GM19455 (cell line): ENCODE results near the gene BOK.
"Not testable (repeated sequence)": the region's sequence is repeated elsewhere in the genome, so short reads cannot be mapped to it uniquely, and the experiment has no call there.

Experiments used
- ATAC-seq: cut with Tn5 transposase; IDR thresholded peaks from one replicate; pipeline ENCODE4 v1.9.1; 2021; ENCODE audit not compliant: unreplicated experiment

Gene BOK, protein sequence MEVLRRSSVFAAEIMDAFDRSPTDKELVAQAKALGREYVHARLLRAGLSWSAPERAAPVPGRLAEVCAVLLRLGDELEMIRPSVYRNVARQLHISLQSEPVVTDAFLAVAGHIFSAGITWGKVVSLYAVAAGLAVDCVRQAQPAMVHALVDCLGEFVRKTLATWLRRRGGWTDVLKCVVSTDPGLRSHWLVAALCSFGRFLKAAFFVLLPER

DNA sequence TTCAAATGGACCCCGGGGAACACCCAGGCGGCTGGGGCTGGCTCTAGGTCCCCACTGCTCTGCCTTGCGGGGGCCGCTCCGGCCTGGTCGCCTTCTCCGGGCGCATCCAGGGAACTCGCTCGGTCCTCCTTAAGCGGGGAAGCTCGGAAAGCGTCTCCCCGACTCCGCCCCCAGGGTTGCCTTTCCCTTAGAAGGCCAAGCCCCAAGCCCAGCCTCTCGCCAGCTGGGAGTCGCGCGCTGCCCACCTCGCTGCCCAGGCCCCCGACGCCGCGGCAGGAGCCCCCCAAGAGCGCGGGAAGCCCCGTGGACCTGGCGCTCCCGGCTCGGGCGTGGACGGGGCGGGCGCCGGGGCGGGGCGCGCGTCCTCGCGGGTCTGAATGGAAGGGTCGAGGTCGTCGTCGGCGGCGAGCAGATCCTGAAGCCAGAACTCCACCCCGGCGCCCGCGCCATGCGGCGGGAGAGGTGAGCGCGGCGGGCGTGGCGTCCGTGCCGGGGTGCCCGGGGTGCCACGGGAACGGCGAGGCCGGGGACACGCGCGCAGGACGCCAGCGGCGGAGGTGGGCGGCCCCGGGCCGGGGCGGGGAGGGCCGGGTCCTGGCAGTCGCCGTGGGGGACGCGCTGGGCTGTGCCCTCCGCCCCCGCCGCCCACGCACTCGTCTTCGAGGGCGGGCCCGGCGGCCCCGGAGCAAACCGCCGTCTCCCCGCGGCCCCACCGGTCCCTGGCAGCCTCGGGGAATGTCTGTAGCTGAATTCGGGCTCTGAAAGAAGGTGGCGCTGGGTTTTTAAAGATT lies at the start of gene BOK:
TSS of gene BOK (plus strand) at position 214 of the 791 bp plus-strand sequence. CDS start 739 bp downstream, outside the sequence.
- ATAC-seq: no peak

DNA sequence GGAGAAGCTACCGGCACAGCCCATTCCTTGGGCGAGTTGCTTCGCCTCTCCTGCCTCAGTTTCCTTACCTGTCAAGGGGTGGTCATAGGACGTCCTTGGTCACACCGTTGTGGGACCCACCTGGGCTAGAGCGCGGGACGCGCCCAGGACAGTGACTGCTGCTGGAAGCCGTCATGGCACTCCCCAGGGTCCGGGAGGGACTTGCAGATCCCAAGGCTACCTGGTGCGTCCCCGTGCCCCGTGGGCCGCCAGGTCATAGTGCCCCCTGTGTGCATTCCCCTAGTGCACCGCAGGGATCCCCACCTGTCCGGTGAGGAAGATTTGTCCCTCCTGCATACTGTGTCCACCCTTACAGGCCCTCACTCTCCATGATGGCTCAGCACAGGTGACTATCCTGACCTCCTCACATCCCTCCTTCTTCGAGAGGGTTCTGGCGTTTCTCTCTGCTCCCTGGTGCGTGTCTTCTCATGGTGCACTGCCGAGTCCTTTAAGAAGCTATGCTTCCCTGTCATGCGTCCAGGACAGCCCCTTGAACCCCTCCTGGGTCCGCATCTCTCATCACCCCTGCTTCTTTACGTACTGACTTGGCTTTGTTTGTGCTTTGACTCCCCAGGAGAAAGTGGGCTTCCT lies 49.3 kb upstream of the BOK start:
- no peak for ATAC-seq

DNA sequence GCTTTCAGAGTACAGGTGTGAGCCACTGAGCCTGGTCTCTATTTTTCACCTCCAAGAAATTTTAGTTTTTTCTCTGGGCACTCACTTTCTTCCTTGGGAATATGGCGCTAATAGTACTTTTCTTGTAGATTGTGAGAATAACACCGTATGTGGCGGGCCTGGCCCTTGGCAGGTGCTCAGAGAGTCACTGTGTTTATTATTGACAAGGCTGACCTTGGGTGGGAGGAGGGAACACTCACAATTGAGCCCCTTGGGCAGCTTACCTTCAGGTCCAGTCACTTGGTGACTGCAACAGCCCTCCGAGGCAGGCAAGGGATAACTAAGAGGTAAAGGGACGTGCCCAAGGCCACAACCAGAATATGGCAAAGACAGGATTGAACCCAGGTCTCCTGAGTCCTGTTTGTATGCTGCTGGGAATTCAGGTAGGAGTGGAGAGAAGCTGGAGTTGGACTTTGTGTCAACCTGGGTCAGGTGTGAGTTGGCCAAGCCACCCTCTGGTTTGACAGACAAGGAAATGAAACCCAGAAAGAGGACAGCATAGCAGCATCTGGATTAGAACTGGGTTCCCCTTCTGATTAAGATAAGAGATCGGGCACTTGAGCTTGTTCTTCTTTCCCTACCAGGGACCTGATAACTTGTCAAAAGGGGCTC lies 47.3 kb upstream of the BOK start:
- no peak for ATAC-seq

DNA sequence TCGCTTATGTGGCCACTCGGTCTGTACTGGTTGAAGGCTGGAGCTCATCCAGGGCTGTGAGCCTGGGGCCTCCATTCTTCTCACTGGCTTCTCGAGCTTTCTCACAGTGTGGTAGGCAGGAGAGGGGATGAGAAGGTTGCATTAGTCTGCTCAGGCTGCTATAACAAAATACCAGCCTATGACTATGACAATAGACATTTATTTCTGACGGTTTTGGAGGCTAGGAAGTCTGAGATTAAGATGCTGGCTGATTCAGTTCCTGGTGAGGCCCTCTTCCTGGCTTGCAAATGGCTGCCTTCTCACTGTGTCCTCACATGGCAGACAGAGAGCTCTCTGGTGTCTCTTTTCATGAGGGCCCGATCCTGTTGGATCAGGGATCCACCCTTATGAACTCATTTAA lies 44.0 kb upstream of the BOK start:
- ATAC-seq: no peak

DNA sequence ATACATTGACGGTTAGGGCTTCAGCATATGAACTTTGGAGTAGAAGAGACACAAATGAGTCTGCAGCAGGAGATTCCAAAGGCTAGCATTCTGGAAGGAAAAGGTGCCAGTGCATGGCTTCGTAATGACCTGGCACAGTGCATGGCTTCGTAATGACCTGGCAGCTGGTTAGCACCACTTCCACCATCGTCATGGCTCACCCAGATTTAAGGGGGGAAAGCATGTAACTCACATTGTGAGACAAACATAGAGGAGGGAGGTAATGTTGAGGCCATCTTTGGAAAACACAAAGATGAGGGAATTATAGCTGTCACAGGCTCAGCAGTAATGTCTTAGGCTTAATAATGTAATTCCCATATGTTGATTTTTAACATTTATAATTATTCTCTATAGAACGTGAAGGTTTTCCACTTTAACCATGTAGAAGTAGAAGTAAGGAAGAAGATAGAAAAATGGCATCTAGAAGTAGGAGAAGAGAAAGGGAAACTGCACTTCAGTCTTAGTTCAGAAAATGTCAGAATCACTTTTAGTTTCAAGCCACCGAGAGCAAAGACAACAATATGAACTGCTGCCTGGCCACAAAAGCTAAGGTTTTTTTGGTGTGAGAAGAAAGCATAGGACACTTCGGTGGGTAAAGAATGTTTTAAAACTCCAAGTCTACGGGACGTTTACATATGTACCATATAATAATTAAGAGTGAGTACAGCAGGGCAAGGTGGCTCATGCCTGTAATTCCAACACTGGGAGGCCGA lies 43.4 kb upstream of the BOK start:
- peak; percentile 77 for ATAC-seq

DNA sequence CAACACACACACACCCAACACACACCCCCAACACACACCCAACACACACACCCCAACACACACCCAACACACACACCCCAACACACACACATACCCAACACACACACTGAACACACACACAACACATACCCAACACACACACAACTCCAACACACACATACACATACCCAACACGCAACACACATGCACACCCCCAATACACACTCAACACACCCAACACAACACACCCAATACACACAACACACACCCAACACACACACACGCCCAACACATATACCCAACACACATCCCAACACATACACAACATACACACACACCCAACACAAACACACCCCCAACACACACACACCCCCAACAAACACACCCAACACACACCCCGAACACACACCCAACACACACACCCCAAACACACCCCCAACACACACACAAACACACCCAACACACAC lies 42.0 kb upstream of the BOK start:
- ATAC-seq: no peak

DNA sequence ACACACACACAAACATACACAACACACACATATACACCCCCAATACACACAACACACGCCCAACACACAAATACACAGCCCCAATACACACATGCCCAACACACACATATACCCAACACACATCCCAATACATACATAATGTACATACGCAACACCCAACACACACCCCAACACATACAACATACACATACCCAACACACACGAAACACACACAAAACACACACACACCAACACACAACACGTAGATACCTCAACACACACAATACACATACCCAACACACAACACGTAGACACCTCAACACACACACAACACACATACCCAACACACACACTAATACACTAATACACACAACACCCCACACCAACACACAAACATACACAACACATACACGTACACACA lies 41.2 kb upstream of the BOK start:
- ATAC-seq: no peak

DNA sequence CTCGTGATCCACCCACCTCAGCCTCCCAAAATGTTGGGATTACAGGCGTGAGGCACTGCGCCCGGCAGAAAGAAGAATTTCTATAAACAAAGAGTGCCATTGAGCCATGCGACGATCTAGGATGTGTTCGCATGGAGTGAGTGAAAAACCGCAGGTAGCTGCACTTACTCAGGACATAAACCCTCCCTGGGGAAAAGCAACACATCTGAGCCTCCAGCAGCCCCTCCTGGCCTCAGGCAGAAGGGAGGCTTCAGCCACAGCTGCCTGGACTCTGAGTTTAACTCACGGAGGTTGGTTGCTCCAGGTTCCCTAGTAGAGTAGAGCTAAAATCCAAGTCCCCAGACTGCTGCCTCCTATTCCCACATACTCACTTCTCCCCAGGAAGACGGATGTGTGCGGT lies 38.9 kb upstream of the BOK start:
- no peak for ATAC-seq

DNA sequence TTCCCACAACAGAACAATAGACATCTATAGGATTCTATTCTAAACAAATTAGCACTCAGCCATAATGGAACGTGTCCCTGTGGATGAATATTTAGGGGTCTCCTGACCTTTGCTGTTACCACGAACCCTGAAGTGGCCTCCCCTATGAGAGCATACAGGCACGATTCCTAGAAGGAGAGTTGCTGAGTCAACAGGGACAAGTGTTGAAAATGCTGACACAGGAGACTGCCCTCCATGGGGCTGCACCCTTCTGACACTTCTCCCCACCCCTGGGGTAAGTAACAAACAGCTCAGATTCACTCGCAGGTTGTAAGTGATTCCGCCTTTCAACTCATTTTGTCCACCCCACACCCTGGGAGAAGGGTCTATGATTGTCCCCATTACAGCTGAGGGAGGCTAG lies 36.1 kb upstream of the BOK start:
- no peak for ATAC-seq

DNA sequence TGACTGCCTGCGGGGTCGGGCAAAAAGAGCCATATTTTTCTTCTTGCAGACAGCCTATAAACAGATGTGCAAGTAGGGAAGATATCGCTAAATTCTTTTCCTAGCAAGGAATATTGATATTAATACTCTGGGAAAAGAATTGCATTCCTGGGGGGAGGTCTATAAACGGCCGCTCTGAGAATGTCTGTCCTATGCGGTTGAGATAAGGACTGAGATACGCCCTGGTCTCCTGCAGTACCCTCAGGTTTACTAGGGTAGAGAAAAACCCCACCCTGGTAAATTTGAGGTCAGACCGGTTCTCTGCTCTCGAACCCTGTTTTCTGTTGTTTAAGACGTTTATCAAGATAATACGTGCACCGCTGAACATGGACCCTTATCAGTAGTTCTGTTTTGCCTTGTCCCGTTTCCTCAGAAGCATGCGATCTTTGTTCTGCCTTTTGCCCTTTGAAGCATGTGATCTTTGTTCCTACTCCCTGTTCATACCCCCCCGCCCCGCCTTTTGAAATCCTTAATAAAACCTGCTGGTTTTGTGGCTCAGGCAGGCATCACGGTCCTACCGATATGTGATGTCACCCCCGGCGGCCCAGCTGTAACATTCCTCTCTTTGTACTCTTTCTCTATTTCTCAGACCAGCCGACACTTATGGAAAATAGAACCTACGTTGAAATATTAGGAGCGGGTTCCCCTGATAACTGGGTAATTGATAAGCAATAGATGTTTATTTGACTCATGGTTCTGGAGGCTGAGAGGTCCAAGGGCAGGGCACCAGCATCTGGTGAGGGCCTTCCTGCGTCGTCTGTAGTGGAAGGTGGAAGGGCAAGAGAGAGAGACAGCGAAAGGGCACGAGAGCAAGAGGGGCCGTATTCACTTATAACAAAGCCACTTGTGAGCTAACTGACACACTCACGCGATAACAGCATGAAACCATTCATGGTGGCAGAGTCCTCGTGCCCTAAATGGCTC lies 32.4 kb upstream of the BOK start:
- not testable (repeated sequence) for ATAC-seq

DNA sequence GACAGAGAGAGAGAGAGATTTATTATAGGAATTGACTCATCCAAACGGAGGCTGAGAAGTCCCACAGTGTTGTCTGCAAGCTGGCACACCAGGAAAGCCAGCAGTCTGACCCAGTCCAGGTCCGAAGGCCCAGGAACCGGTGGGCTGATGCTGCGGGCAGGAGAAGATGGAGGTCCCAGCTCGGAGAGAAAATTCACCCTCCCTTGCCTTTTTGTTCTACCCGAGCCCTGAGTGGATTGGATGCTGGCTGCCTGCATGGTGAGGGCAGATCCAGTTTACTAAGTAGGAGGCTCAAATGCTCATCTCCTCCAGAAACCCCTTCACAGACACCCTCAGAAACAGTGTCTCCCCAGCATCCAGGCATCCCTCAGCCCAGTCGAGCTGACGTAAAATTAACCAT lies 28.0 kb upstream of the BOK start:
- ATAC-seq: no peak

DNA sequence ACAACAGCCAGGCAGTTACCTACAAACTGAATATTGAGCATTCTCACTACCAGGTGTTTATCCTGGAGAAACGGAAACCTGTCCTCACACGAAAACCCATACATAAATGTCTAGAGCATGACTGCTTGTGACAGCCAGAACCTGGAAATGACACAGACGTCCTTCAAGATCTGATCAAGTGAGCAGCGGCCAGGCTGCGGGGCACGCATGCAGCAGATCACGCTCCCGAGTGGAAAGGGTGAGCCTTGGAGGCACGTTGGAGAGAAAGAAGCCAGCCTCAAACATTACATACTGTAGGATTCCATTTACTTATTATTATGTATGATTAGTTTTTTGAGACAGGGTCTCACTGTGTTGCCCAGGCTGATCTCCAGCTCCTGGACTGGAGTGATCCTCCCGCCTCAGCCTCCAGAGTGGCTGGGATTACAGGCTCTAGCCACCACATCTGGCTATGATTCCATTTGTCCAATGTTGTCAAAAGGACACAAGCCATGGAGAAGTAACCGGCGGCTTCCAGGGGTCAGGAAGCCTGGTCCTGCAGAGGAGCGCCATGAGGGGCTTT lies 27.3 kb upstream of the BOK start:
- ATAC-seq: no peak

DNA sequence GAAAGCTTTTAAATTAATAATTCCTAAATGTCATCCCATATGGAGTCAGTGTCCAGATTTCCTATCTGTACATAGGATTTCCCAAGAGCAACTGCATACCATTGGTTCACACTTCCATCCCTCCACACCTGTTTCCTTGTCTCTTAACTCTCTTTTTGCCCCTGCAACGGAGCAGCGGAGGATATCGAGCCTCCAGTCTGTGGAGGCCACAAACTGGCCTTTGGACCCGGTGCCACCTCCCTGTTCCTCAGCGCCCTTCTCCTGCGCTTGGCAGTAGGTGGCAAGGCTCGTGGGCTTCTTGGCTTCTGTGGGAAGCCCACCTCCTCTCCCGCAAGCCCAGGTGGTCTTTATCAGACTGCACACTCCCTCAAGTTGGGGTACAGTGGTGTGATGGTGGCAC lies 26.4 kb upstream of the BOK start:
- ATAC-seq: no peak

DNA sequence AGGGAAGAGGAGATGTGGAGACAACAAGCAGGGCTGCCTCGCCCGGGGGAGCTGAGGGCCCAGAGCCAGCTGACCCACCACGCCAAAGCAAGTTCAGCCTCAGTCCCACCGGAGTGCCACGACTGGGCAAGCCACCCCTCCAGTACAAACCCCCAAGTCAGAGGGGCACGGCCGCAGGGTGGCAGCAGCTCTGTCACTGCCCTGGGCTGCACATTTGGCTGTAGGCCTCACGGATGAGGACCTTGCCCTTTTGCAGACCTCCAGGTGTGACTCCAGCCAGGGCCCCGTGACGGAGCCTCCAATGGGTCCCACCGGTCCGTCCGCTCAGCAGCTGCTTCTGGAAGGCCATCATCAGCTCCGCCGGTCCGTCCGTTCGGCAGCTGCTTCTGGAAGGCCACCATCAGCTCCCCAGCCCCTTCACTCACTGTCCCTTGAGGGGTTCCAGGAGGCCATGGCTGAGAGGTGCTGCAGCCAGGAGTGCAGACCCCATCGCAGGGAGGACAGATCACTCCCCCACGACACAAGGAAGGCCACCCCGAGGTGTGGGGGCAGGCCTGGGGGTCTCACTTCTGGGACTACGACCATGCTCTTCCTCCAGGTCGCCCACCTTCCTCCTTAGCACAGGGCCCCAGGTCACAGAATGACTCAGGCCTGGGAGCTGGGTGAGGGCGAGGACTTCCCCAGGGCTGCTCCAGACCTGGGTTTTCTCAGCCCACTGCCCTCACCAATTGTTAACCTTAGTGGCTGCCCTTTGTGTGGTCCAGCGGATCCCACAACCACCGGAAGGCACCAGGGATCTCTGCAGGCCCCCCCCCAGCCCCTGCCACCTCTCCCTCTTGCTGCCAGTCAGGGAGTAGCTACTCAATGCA lies 25.6 kb upstream of the BOK start:
- ATAC-seq: no peak

DNA sequence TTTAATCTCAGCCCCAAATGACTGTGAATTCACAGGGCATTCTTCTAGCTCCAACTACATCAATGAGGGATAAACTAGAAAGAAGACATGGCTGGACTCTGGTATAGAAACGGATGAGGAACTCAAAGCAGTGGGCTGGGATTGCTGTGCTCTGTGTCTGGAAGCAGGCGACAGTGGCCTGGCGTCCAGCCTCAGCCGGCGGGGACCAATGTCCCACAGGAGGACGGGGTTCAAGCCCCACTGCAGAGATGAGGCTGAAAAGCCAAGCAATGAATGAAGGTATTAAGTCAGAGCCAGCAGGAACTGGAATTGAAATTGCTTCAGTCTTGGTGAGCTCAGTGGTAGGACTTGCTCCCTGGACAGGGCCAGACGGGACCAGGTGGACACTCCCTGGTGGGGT lies 24.3 kb upstream of the BOK start:
- ATAC-seq: no peak

DNA sequence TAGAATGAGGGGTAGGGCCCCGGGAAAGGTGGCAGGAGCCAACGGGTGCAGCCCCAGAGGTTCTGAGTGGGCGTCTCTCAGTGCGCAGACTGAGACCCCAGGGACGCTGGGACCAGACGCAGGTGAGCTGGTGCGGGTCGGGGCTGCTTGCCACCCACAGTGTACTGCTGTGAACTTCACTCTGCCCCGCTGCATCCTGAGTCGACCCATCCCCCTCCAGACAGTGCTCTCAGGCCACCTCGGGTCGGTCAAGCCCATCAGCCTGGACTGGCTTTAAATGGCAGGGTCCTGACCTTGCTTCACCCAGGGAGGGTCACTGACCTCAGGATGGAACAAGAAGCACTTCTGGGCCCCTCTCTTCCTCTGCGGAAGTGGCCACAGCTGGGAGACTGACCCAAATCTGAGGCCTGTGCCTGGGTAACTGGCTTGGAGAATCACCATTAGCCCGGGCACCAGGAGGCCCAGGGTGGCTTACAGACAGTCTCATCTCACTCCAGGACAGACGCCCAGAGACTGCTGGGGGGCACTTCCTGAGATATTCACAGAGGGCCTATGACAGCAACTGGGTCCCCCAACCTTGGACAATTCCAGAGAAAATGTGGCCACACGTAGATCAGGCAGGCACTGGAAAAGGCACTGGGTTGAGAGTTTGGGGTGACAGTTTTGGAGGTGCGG lies 23.7 kb upstream of the BOK start:
- no peak for ATAC-seq

DNA sequence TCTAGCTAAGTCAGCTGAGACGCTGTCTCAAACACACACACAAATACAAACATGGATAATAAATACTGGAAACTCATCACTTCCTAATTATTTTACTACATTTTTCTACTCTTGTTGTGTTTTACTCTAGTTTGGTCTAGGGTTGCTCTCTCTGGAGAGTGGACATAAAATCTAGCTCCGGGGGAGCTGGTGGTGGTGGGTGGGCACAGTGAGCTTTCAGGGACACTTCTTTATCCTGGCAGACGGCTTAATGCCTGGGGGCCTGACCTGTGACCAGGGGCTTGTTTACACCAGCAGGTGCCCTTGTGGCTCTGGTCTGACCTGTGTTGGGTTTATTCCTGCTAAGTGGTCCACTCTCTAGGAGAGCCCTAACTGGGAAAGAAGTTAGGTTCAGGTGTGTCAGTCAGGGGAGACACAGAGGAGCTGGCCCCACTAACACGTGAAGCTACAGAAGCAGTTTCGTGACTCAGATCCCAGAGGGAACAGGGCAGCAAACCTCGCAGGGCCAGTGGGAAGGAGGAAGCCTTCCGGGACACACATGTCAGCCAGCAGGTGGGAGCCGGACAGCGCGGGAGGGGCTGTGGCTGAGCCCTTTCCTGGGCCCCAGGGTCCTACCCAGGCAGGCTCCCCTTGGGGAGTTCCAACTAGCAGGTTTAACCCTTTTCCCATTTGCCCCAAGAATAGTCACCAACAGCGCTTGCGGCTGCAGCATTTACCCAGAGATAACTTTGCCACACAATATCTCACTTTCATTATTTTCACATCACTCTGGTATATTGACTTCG lies 22.5 kb upstream of the BOK start:
- no peak for ATAC-seq
